ENCODE results near the gene KCNIP4. TPM values are rescaled to one million over a fixed set of nuclear protein-coding genes. Genes with fewer than 3 reads are reported as not detected.

KCNIP4 gene
- total RNA-seq, 1 donor from 2014 or later, result not detected

GRCh38 chr4:21605006-21605405 is 343.6 kb downstream of the KCNIP4 start:
- H3K4me3 Mint-ChIP-seq, result no peak overlapping the region
- no peaks in the 10 kb centered on the region for H3K4me1 Mint-ChIP-seq (ENCODE audit: low read depth)
- H3K36me3 Mint-ChIP-seq (ENCODE audit: low read depth), result no peaks in the 10 kb centered on the region
- no peak for DNase-seq (ENCODE audit: low spot score)
- H3K27me3 Mint-ChIP-seq (ENCODE audit: insufficient read depth), result no peaks in the 10 kb centered on the region
- intact Hi-C loops (cut with micrococcal nuclease), result no loop called here
- H3K27ac Mint-ChIP-seq, result no peak overlapping the region
- H3K9me3 Mint-ChIP-seq, result peaks cover 4% of the 10 kb centered on the region

- H3K27ac Mint-ChIP-seq, result no peak overlapping the region
- intact Hi-C loops (cut with micrococcal nuclease), result no loop called here
- no peak for DNase-seq (ENCODE audit: low spot score)
- no peaks in the 10 kb centered on the region for H3K27me3 Mint-ChIP-seq (ENCODE audit: insufficient read depth)
- peaks cover under 1% of the 10 kb centered on the region for H3K9me3 Mint-ChIP-seq
- H3K4me1 Mint-ChIP-seq (ENCODE audit: low read depth), result no peaks in the 10 kb centered on the region
- H3K4me3 Mint-ChIP-seq, result no peak overlapping the region
- H3K36me3 Mint-ChIP-seq (ENCODE audit: low read depth), result no peaks in the 10 kb centered on the region
Observed at GRCh38 chr4:21596521-21596920, 352.1 kb downstream of the KCNIP4 start.

GRCh38 chr4:21593671-21594001 is 354.9 kb downstream of the KCNIP4 start:
- no peak for DNase-seq (ENCODE audit: low spot score)
- H3K27ac Mint-ChIP-seq, result no peak overlapping the region
- H3K27me3 Mint-ChIP-seq (ENCODE audit: insufficient read depth), result no peaks in the 10 kb centered on the region
- no peaks in the 10 kb centered on the region for H3K4me1 Mint-ChIP-seq (ENCODE audit: low read depth)
- H3K9me3 Mint-ChIP-seq, result no peaks in the 10 kb centered on the region
- no peak overlapping the region for H3K4me3 Mint-ChIP-seq
- intact Hi-C loops (cut with micrococcal nuclease), result no loop called here
- no peaks in the 10 kb centered on the region for H3K36me3 Mint-ChIP-seq (ENCODE audit: low read depth)

DNA sequence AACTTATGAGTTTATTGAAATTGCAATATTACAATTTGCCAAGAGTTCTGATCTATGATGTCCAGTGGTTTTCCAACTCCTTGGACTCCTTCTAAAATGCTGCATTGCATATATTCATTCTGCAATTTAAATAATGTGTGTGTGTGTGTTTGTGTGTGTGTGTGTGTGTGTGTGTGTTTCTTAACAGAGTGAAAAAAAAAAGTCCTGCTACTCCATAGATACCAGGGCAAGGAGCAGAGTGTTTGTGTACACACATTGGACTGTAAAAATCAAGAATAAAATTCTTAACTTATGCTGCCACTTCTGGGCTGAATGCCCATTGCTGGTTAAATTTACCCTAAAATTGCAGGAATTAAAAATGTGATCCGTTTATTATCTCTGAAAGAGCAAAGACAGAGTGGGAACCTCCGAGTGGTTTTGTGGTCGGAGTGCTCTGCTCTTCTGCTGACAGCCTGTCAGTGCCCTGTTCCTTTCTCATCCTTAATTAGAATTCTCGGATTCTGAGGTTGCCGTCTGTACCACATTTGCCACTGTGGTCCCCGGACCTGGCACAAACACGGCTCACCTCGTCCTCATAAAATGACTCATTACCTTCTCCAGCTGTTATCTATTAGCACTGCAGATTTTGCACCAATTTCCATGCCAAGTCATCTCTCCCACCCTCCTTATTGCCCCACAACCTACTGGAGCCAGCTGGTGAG is 355.5 kb downstream of the KCNIP4 start:
- no peak overlapping the region for H3K4me3 Mint-ChIP-seq
- DNase-seq (ENCODE audit: low spot score), result no peak
- no peaks in the 10 kb centered on the region for H3K36me3 Mint-ChIP-seq (ENCODE audit: low read depth)
- H3K9me3 Mint-ChIP-seq, result no peaks in the 10 kb centered on the region
- H3K27ac Mint-ChIP-seq, result no peak overlapping the region
- no peaks in the 10 kb centered on the region for H3K27me3 Mint-ChIP-seq (ENCODE audit: insufficient read depth)
- intact Hi-C loops (cut with micrococcal nuclease), result no loop called here
- H3K4me1 Mint-ChIP-seq (ENCODE audit: low read depth), result no peaks in the 10 kb centered on the region

DNA sequence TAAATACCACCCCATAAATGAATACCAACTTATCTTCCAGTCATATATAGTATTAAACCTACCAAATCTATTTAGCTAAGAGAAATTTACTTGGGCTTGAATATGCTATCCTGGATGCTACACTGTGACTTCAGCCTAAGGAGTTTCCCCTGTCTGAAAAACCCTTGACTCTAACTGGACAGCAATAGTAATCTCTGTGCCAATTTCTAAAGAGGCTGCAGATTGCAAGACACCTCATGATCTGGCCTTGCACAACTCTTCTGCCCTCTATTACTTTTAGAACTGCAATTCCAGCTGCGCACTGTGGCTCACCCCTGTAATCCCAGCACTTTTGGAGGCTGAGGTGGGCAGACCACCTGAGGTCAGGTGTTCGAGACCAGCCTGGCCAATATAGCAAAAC is 371.5 kb downstream of the KCNIP4 start:
- Mint-ChIP-seq H3K27me3 (ENCODE audit: insufficient read depth) (no peaks in the 10 kb centered on the region), H3K9me3 (no peaks in the 10 kb centered on the region), H3K4me3 (no peak overlapping the region), H3K36me3 (ENCODE audit: low read depth) (no peaks in the 10 kb centered on the region), H3K27ac (no peak overlapping the region), H3K4me1 (ENCODE audit: low read depth) (no peaks in the 10 kb centered on the region)
- intact Hi-C loops (cut with micrococcal nuclease), result no loop called here
- DNase-seq (ENCODE audit: low spot score), result no peak

DNA sequence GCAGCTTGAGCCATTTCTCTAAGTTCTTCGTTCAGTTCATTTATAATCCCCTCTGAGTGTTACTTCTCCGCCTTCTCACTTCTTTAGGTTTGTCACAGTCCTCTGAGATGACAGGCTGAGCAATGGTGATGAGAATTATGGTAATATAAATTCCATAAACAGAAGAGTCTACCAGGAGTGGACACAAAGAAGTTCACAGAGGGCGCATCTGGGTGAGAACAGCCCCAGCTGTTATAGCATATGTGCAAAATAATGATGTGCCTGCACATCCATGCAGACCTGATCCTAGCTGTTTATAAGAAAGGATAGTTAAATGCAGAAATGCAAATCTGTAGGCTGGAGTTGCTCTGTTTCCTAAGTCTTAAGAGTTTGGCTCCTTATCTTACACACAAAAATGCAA is 377.5 kb downstream of the KCNIP4 start:
- H3K27ac Mint-ChIP-seq, result no peak overlapping the region
- intact Hi-C loops (cut with micrococcal nuclease), result no loop called here
- H3K27me3 Mint-ChIP-seq (ENCODE audit: insufficient read depth), result no peaks in the 10 kb centered on the region
- no peak overlapping the region for H3K4me3 Mint-ChIP-seq
- no peaks in the 10 kb centered on the region for H3K4me1 Mint-ChIP-seq (ENCODE audit: low read depth)
- DNase-seq (ENCODE audit: low spot score), result no peak
- H3K9me3 Mint-ChIP-seq, result no peaks in the 10 kb centered on the region
- no peaks in the 10 kb centered on the region for H3K36me3 Mint-ChIP-seq (ENCODE audit: low read depth)

- no peak overlapping the region for H3K27ac Mint-ChIP-seq
Observed at GRCh38 chr4:21569638-21570037, 378.9 kb downstream of the KCNIP4 start.

DNA sequence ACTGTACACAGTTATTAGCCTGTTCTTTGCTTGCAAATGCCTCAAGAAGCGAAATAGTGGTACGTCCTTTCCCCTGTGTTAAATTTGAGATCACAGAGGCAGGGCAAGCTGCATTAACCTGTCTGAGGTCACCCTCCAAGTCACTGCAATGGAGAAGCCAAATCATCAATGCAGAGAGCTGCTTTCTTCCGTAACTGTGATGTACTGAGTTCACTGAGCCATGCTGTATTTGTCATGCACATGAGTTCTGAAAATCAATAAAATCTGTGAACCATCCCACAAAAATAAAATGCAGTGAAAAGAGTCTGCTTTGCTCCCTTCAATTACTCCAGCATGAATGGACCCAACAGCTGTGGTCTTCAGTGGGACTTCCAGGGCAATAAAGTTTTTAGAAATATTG is 393.5 kb downstream of the KCNIP4 start:
- Mint-ChIP-seq H3K27ac (no peak overlapping the region), H3K4me1 (ENCODE audit: low read depth) (no peaks in the 10 kb centered on the region), H3K27me3 (ENCODE audit: insufficient read depth) (no peaks in the 10 kb centered on the region), H3K9me3 (no peaks in the 10 kb centered on the region), H3K36me3 (ENCODE audit: low read depth) (no peaks in the 10 kb centered on the region), H3K4me3 (no peak overlapping the region)
- DNase-seq (ENCODE audit: low spot score), result no peak
- intact Hi-C loops (cut with micrococcal nuclease), result no loop called here

More at GRCh38 chr4:21569638-21570037, 378.9 kb downstream of the KCNIP4 start:
- no peaks in the 10 kb centered on the region for H3K36me3 Mint-ChIP-seq (ENCODE audit: low read depth)
- H3K9me3 Mint-ChIP-seq, result no peaks in the 10 kb centered on the region
- intact Hi-C loops (cut with micrococcal nuclease), result no loop called here
- no peak overlapping the region for H3K4me3 Mint-ChIP-seq
- no peak for DNase-seq (ENCODE audit: low spot score)
- H3K4me1 Mint-ChIP-seq (ENCODE audit: low read depth), result no peaks in the 10 kb centered on the region
- no peaks in the 10 kb centered on the region for H3K27me3 Mint-ChIP-seq (ENCODE audit: insufficient read depth)

GRCh38 chr4:21554500-21554899 is 394.1 kb downstream of the KCNIP4 start:
- DNase-seq (ENCODE audit: low spot score), result no peak
- H3K27me3 Mint-ChIP-seq (ENCODE audit: insufficient read depth), result no peaks in the 10 kb centered on the region
- no peak overlapping the region for H3K27ac Mint-ChIP-seq
- H3K9me3 Mint-ChIP-seq, result no peaks in the 10 kb centered on the region
- no peaks in the 10 kb centered on the region for H3K36me3 Mint-ChIP-seq (ENCODE audit: low read depth)
- intact Hi-C loops (cut with micrococcal nuclease), result no loop called here
- H3K4me1 Mint-ChIP-seq (ENCODE audit: low read depth), result no peaks in the 10 kb centered on the region
- H3K4me3 Mint-ChIP-seq, result no peak overlapping the region

GRCh38 chr4:21554066-21554465 is 394.5 kb downstream of the KCNIP4 start:
- Mint-ChIP-seq H3K27ac (no peak overlapping the region), H3K4me3 (no peak overlapping the region), H3K4me1 (ENCODE audit: low read depth) (no peaks in the 10 kb centered on the region), H3K27me3 (ENCODE audit: insufficient read depth) (no peaks in the 10 kb centered on the region), H3K9me3 (no peaks in the 10 kb centered on the region), H3K36me3 (ENCODE audit: low read depth) (no peaks in the 10 kb centered on the region)
- no peak for DNase-seq (ENCODE audit: low spot score)
- intact Hi-C loops (cut with micrococcal nuclease), result no loop called here

DNA sequence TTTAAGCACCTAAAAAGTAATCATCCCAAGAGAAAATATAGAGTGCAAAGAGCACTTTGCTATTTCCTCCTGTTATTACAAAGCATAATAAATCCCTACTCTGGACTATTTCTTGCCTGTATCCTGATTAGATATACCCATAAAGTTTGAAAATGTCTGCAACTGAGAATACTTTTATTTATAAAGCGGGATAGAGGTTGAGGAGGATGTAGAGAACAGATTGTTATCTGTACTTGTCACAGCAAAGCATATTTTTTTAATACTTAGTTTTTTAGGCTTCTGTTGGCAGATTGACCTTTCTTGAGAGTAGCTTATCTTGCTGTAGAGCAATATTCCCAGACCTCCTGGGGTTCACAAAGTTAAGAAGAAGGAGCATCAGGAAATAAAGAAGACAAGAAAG is 396.1 kb downstream of the KCNIP4 start:
- intact Hi-C loops (cut with micrococcal nuclease), result no loop called here
- Mint-ChIP-seq H3K4me1 (ENCODE audit: low read depth) (no peaks in the 10 kb centered on the region), H3K4me3 (no peak overlapping the region), H3K36me3 (ENCODE audit: low read depth) (no peaks in the 10 kb centered on the region), H3K9me3 (no peaks in the 10 kb centered on the region), H3K27me3 (ENCODE audit: insufficient read depth) (no peaks in the 10 kb centered on the region), H3K27ac (no peak overlapping the region)
- no peak for DNase-seq (ENCODE audit: low spot score)

GRCh38 chr4:21544955-21545354 is 403.6 kb downstream of the KCNIP4 start:
- H3K27ac Mint-ChIP-seq, result no peak overlapping the region
- peaks cover 11% of the 10 kb centered on the region for H3K9me3 Mint-ChIP-seq
- H3K4me3 Mint-ChIP-seq, result no peak overlapping the region
- no peak for DNase-seq (ENCODE audit: low spot score)
- no peaks in the 10 kb centered on the region for H3K4me1 Mint-ChIP-seq (ENCODE audit: low read depth)
- intact Hi-C loops (cut with micrococcal nuclease), result no loop called here
- no peaks in the 10 kb centered on the region for H3K27me3 Mint-ChIP-seq (ENCODE audit: insufficient read depth)
- no peaks in the 10 kb centered on the region for H3K36me3 Mint-ChIP-seq (ENCODE audit: low read depth)

DNA sequence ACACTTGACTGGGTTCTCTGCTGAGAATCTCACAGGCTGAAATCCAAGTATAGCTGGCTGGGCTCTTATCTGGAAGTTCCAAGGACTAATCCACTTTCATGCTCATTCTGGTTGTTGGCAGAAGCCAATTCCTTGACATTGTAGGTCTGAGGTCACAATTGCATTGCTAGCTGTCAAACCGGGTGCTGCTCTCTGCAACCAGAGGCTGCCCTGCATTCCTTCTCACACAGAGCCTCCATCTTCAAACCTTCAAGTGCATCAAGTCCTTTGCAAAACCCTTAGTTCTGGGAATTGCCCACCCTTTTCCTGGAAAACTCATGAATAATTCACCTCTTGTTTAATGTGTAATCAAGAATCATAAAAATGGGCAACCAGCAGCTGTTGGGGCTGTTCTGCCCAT is 404.2 kb downstream of the KCNIP4 start:
- Mint-ChIP-seq H3K27ac (no peak overlapping the region), H3K9me3 (peaks cover 11% of the 10 kb centered on the region), H3K4me3 (no peak overlapping the region), H3K4me1 (ENCODE audit: low read depth) (no peaks in the 10 kb centered on the region), H3K27me3 (ENCODE audit: insufficient read depth) (no peaks in the 10 kb centered on the region), H3K36me3 (ENCODE audit: low read depth) (no peaks in the 10 kb centered on the region)
- intact Hi-C loops (cut with micrococcal nuclease), result no loop called here
- no peak for DNase-seq (ENCODE audit: low spot score)

GRCh38 chr4:21543514-21543913 is 405.1 kb downstream of the KCNIP4 start:
- Mint-ChIP-seq H3K27ac (no peak overlapping the region), H3K4me3 (no peak overlapping the region), H3K27me3 (ENCODE audit: insufficient read depth) (no peaks in the 10 kb centered on the region), H3K4me1 (ENCODE audit: low read depth) (no peaks in the 10 kb centered on the region), H3K9me3 (peaks cover 15% of the 10 kb centered on the region), H3K36me3 (ENCODE audit: low read depth) (no peaks in the 10 kb centered on the region)
- intact Hi-C loops (cut with micrococcal nuclease), result no loop called here
- no peak for DNase-seq (ENCODE audit: low spot score)
